Measurements from ENCODE around the gene BRD4.

The BRD4 gene

DNA sequence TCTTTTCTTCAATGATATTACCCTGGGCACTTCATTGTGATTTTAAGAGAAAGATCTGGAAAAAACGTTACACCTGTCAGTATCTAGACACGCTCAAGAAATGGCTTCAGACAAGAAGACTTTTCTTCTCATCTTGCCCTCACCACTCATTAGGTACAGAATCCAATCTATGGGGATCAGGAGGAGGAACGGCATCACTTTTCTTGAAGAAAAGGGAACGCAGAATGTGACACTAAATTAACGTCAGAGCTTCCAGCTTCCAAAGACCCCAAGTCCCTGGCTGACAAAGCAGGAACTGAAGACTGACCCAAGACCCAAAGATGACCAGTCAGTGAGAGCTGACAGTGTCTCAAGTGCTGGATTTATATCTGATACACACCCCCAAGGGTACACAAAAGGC lies 48.2 kb downstream of the BRD4 start:
- H3K27ac ChIP-seq (ENCODE audit: extremely low read depth, low read depth, low read length), result no peak overlapping the region
- ChIA-PET CTCF (interaction anchor here (0.7 to 2.2 kb wide), 2 partner anchors 8 to 17 kb away, joined by 3 to 6 read pairs; no protein-coding TSS in a partner anchor), POLR2A (interaction anchor here (1.5 to 1.9 kb wide), 2 partner anchors 9 to 95 kb away, joined by 4 to 7 read pairs; partner anchors contain the start of gene AKAP8)
- peaks cover 0 to 4% of the 10 kb centered on the region in 2 experiments; a peak in 1 of 3 replicates for H3K36me3 ChIP-seq (ENCODE audit: control insufficient read depth in 2 of 2, insufficient read depth in 1 of 2, low read length in 2 of 2)
- no peak overlapping the region for H3K4me3 ChIP-seq (ENCODE audit: low read depth, low read length)
- peaks cover 57% of the 10 kb centered on the region for H3K4me1 ChIP-seq (ENCODE audit: control insufficient read depth, insufficient read depth, low read length)
- H3K9me3 ChIP-seq (ENCODE audit: control insufficient read depth, insufficient read depth, low read depth, low read length), result no peaks in the 10 kb centered on the region
- TF ChIP-seq ZNF202 (tag by site-specific recombination; IDR thresholded peaks at IDR 0.05; ENCODE audit: borderline replicate concordance), result no peak
- TF ChIP-seq MZF1 (tag by site-specific recombination; IDR thresholded peaks at IDR 0.05; ENCODE audit: borderline replicate concordance), result peak; percentile 90; the same call in 1 of the 2 replicates

GRCh38 chr19:15283141-15283883 lies 49.0 kb downstream of the BRD4 start:
- no peaks in the 10 kb centered on the region for H3K9me3 ChIP-seq (ENCODE audit: control insufficient read depth, insufficient read depth, low read depth, low read length)
- POLR2A ChIA-PET, result interaction anchor here (0.8 to 1.9 kb wide), 2 partner anchors 9 to 96 kb away, joined by 3 to 7 read pairs; partner anchors contain the start of gene AKAP8
- peak overlapping the region; percentile 19; the same call in 1 of the 2 replicates for H3K27ac ChIP-seq (ENCODE audit: extremely low read depth, low read depth, low read length)
- TF ChIP-seq SP7 (tag by site-specific recombination; IDR thresholded peaks at IDR 0.05) (no peak), ZNF473 (tag by site-specific recombination; IDR thresholded peaks at IDR 0.05) (no peak), ZNF302 (tag by site-specific recombination; IDR thresholded peaks at IDR 0.05; ENCODE audit: low read depth) (no peak), ZNF24 (tag by site-specific recombination; IDR thresholded peaks at IDR 0.05) (no peak), IKZF3 (tag by site-specific recombination; IDR thresholded peaks at IDR 0.05) (peak; percentile 70), ZNF26 (tag by site-specific recombination; IDR thresholded peaks at IDR 0.05) (peak; percentile 40; the same call in 1 of the 2 replicates), ZNF747 (tag by site-specific recombination; IDR thresholded peaks at IDR 0.05) (no peak), OSR2 (tag by site-specific recombination; IDR thresholded peaks at IDR 0.05) (peak; percentile 15; the same call in 1 of the 2 replicates), ZFHX2 (tag by site-specific recombination; conservative IDR thresholded peaks at IDR 0.05) (peak; percentile 40; the same call in 1 of the 2 replicates), ZNF600 (tag by site-specific recombination; IDR thresholded peaks at IDR 0.05) (peak; percentile 92), HOXD13 (CRISPR knock-in tag; IDR thresholded peaks at IDR 0.05; ENCODE audit: borderline replicate concordance) (no peak), KLF9 (tag by site-specific recombination; IDR thresholded peaks at IDR 0.05; ENCODE audit: low read depth) (no peak), ZNF214 (tag by site-specific recombination; IDR thresholded peaks at IDR 0.05; ENCODE audit: borderline replicate concordance) (0 out of 2 replicates have a peak, but pooled peaks have one; percentile 15), INSM2 (tag by site-specific recombination; IDR thresholded peaks at IDR 0.05) (0 out of 2 replicates have a peak, but pooled peaks have one; percentile 13)
- TF ChIP-seq, protein P1, sequence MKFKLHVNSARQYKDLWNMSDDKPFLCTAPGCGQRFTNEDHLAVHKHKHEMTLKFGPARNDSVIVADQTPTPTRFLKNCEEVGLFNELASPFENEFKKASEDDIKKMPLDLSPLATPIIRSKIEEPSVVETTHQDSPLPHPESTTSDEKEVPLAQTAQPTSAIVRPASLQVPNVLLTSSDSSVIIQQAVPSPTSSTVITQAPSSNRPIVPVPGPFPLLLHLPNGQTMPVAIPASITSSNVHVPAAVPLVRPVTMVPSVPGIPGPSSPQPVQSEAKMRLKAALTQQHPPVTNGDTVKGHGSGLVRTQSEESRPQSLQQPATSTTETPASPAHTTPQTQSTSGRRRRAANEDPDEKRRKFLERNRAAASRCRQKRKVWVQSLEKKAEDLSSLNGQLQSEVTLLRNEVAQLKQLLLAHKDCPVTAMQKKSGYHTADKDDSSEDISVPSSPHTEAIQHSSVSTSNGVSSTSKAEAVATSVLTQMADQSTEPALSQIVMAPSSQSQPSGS (tag by site-specific recombination; IDR thresholded peaks at IDR 0.05; ENCODE audit: low read depth), result peak; percentile 31; the same call in 1 of the 2 replicates
- TF ChIP-seq, protein P2, sequence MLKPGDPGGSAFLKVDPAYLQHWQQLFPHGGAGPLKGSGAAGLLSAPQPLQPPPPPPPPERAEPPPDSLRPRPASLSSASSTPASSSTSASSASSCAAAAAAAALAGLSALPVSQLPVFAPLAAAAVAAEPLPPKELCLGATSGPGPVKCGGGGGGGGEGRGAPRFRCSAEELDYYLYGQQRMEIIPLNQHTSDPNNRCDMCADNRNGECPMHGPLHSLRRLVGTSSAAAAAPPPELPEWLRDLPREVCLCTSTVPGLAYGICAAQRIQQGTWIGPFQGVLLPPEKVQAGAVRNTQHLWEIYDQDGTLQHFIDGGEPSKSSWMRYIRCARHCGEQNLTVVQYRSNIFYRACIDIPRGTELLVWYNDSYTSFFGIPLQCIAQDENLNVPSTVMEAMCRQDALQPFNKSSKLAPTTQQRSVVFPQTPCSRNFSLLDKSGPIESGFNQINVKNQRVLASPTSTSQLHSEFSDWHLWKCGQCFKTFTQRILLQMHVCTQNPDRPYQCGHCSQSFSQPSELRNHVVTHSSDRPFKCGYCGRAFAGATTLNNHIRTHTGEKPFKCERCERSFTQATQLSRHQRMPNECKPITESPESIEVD (tag by site-specific recombination; IDR thresholded peaks at IDR 0.05), result peak; percentile 54; the same call in 1 of the 2 replicates
- TF ChIP-seq, protein P3, sequence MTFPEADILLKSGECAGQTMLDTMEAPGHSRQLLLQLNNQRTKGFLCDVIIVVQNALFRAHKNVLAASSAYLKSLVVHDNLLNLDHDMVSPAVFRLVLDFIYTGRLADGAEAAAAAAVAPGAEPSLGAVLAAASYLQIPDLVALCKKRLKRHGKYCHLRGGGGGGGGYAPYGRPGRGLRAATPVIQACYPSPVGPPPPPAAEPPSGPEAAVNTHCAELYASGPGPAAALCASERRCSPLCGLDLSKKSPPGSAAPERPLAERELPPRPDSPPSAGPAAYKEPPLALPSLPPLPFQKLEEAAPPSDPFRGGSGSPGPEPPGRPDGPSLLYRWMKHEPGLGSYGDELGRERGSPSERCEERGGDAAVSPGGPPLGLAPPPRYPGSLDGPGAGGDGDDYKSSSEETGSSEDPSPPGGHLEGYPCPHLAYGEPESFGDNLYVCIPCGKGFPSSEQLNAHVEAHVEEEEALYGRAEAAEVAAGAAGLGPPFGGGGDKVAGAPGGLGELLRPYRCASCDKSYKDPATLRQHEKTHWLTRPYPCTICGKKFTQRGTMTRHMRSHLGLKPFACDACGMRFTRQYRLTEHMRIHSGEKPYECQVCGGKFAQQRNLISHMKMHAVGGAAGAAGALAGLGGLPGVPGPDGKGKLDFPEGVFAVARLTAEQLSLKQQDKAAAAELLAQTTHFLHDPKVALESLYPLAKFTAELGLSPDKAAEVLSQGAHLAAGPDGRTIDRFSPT (tag by site-specific recombination; IDR thresholded peaks at IDR 0.05), result 0 out of 2 replicates have a peak, but pooled peaks have one; percentile 10
- H3K4me3 ChIP-seq (ENCODE audit: low read depth, low read length), result no peak overlapping the region
- peaks cover 49% of the 10 kb centered on the region for H3K4me1 ChIP-seq (ENCODE audit: control insufficient read depth, insufficient read depth, low read length)
- peaks cover 0 to 4% of the 10 kb centered on the region in 2 experiments; a peak in 1 of 3 replicates for H3K36me3 ChIP-seq (ENCODE audit: control insufficient read depth in 2 of 2, insufficient read depth in 1 of 2, low read length in 2 of 2)
- CTCF ChIA-PET, result interaction anchor here (0.7 to 2.2 kb wide), 5 partner anchors 8 to 105 kb away, joined by 3 to 6 read pairs (median 3); no protein-coding TSS in a partner anchor

All from HEK293 (cell line).